Effector CD8-positive, alpha-beta T cell (primary cell): Measurements from ENCODE around the gene LSS.
"Not testable (repeated sequence)": the region's sequence is repeated elsewhere in the genome, so short reads cannot be mapped to it uniquely, and the experiment has no call there.

Source experiments
- DNase-seq: peaks from one replicate; lab custom pipeline; 2025; lab: John Stamatoyannopoulos, UW

The LSS gene

GRCh38 chr21:46245213-46245915 lies 16.8 kb upstream of the LSS start:
- DNase-seq, result no peak

- no peak for DNase-seq
Observed at GRCh38 chr21:46244602-46245001, 16.0 kb upstream of the LSS start.

- no peak for DNase-seq
Observed at GRCh38 chr21:46243960-46244361, 15.4 kb upstream of the LSS start.

GRCh38 chr21:46243325-46243724 lies 14.8 kb upstream of the LSS start:
- DNase-seq, result no peak

DNA sequence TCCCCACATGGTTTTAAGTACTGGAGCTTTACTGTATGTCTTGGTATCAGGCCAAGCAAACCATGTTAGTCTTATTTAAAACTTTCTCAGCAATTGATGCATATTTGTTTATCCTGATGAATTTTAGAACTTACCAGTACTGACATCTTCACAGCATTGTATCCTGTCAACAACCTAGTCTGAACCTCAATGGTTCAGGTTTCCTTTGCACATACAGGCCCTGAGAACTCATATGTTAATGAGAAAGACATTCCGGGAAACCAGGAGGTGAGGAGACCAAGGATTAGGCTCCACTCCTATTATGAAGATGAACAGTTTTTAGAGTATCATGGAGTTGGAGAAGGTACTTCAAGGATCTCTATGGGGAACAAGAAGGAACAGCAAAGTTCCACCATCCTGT lies 13.0 kb upstream of the LSS start:
- not testable (repeated sequence) for DNase-seq

- no peak for DNase-seq
Observed at GRCh38 chr21:46239817-46240325, 11.3 kb upstream of the LSS start.

- DNase-seq, result no peak
Observed at GRCh38 chr21:46237474-46237873, 8.9 kb upstream of the LSS start.

- no peak for DNase-seq
Observed at GRCh38 chr21:46234436-46234950, 5.9 kb upstream of the LSS start.

GRCh38 chr21:46229923-46230260 lies 1.3 kb upstream of the LSS start:
- DNase-seq, result no peak

- DNase-seq, result no peak
Observed at GRCh38 chr21:46229133-46229922, 754 bp upstream of the LSS start.

GRCh38 chr21:46227811-46228344 lies 696 bp downstream of the LSS start:
- no peak for DNase-seq

DNA sequence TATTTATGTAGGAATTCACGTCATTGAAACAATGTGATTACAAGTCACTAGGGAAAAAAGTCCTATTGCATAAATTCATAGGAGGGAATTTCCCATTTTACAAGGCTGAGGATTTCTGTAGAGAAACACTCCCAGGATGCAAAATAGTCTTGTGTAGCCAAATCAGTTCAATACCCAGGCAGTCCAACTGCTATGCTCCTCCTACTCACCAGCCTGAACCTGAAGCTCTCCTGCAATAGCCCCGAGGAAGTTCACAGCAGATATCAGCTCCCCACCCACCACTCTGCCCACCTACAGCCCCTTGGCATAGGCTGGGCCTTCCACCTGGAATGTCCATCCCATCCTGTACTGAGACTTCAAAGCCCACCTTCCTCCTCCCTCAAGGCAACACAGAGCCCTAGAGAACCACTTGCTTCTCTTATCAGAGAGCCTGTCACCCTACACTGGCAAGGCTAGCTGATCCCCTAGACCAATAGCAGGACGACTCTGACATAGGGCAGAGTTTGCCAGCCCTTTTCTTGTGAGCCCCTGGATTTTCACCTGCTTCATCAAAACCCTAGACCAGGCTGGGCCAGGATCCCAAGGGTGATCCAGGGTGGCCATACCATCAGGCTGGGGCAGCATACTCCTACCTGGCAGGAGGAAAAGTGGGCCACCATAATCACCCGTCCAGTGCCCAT lies 1.5 kb downstream of the LSS start:
- DNase-seq, result no peak

- no peak for DNase-seq
Observed at GRCh38 chr21:46226146-46226545, 2.4 kb downstream of the LSS start.

DNA sequence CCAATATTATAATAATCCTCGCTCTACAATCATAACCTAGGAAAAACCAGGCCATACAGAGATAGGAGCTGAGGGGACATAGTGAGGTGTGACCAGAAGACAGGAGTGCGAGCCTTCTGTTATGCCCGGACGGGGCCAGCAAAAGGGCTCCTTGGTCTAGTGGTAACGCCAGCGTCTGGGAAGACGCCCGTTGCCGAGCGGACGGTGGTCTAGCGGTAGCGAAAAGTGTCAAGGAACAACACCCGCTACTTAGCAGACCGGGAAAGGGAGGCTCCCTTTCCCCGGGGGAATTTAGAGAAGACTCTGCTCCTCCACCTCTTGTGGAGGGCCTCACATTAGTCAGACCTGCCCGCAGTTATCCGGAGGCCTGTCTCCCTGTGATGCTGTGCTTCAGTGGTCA lies 4.9 kb downstream of the LSS start:
- DNase-seq, result not testable (repeated sequence)

DNA sequence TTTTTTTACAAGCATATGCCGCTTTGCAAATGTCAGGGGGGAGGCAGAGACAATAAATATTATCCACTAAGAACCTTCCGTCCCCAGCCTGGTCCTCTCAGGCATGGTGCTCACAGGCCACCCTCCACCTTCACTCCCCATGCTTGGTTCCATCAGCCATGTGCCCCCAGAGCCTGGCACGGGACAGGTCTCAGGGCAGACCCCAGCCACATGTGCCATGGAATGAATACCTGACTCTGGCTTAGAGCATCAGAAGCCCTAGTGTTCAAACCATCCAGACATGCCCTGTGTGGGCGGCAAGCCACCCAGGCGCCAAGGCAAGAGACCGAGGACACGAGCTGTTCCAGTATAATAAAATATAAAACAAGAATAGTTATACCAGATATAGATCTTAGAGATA lies 5.4 kb downstream of the LSS start:
- DNase-seq, result no peak

- DNase-seq, result no peak
Observed at GRCh38 chr21:46222436-46223116, 6.0 kb downstream of the LSS start.

GRCh38 chr21:46221664-46222435 lies 6.7 kb downstream of the LSS start:
- DNase-seq, result no peak

- DNase-seq, result no peak
Observed at GRCh38 chr21:46220847-46221246, 7.7 kb downstream of the LSS start.

GRCh38 chr21:46220275-46220810 lies 8.2 kb downstream of the LSS start:
- DNase-seq, result no peak

- DNase-seq, result no peak
Observed at GRCh38 chr21:46219591-46220239, 8.9 kb downstream of the LSS start.
